ENCODE measurements around the gene PAGR1. TPM values are rescaled to one million over a fixed set of nuclear protein-coding genes. Genes with fewer than 3 reads are reported as not detected.

The PAGR1 gene
- total and polyA plus RNA-seq, 2 of the 13 experiments (the other 11 are each of a cell fraction or from before 2014, with no cell fraction given) = 9.8 to 66.4 TPM

GRCh38 chr16:29807426-29808218 lies 8.3 kb upstream of the PAGR1 start (continued):
- TF ChIP-seq HNRNPH1 (optimal IDR thresholded peaks at IDR 0.05; ENCODE audit: low read depth, low read length) (peak; percentile 24), SNAI1 (CRISPR knock-in tag; IDR thresholded peaks at IDR 0.05; ENCODE audit: borderline replicate concordance) (peak; percentile 99), ZNF839 (CRISPR knock-in tag; IDR thresholded peaks at IDR 0.05; ENCODE audit: borderline replicate concordance) (peak; percentile 98), KAT2B (IDR thresholded peaks at IDR 0.05; ENCODE audit: borderline replicate concordance, low read depth, low read length) (no peak), MTA3 (CRISPR knock-in tag; IDR thresholded peaks at IDR 0.05) (no peak), PRMT3 (CRISPR knock-in tag; IDR thresholded peaks at IDR 0.05; ENCODE audit: borderline replicate concordance, low read depth) (peak; percentile 95), BHLHE40 (IDR thresholded peaks at IDR 0.05; ENCODE audit: low read length) (peak; percentile 71), ZNF501 (CRISPR knock-in tag; IDR thresholded peaks at IDR 0.05) (peak; percentile 96), ZNF672 (CRISPR knock-in tag; IDR thresholded peaks at IDR 0.05) (peak; percentile 97), MTF1 (CRISPR knock-in tag; IDR thresholded peaks at IDR 0.05) (peak; percentile 91; the same call in 1 of the 2 replicates), ATRX (CRISPR knock-in tag; IDR thresholded peaks at IDR 0.05; ENCODE audit: borderline replicate concordance) (peak; percentile 93; the same call in 1 of the 2 replicates), HINFP (CRISPR knock-in tag; IDR thresholded peaks at IDR 0.05; ENCODE audit: low read depth) (peak; percentile 96), ATF7-NPFF (CRISPR knock-in tag; IDR thresholded peaks at IDR 0.05; ENCODE audit: low read depth) (peak; percentile 100), ISL2 (CRISPR knock-in tag; IDR thresholded peaks at IDR 0.05) (peak; percentile 81), HNRNPL (IDR thresholded peaks at IDR 0.05; ENCODE audit: low read depth, low read length) (peak; percentile 92), ZNF468 (CRISPR knock-in tag; IDR thresholded peaks at IDR 0.05) (peak; percentile 98), MED8 (CRISPR knock-in tag; IDR thresholded peaks at IDR 0.05; ENCODE audit: insufficient replicate concordance) (peak; percentile 90), TBX2 (CRISPR knock-in tag; IDR thresholded peaks at IDR 0.05; ENCODE audit: borderline replicate concordance) (peak; percentile 93), ZNF263 (CRISPR knock-in tag; IDR thresholded peaks at IDR 0.05) (peak; percentile 87), ZBTB2 (CRISPR knock-in tag; IDR thresholded peaks at IDR 0.05; ENCODE audit: low read depth) (peak; percentile 93)
- TF ChIP-seq, protein P1, sequence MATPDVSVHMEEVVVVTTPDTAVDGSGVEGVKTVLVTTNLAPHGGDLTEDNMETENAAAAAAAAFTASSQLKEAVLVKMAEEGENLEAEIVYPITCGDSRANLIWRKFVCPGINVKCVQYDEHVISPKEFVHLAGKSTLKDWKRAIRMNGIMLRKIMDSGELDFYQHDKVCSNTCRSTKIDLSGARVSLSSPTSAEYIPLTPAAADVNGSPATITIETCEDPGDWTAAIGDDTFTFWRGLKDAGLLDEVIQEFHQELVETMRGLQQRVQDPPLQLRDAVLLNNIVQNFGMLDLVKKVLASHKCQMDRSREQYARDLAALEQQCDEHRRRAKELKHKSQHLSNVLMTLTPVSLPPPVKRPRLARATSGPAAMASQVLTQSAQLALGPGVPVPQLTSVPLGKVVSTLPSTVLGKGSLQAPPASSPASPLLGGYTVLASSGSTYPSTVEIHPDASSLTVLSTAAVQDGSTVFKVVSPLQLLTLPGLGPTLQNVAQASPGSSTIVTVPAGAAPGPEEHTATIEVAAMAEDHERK (CRISPR knock-in tag; IDR thresholded peaks at IDR 0.05; ENCODE audit: low read depth) = no peak
- TF ChIP-seq, protein P2, sequence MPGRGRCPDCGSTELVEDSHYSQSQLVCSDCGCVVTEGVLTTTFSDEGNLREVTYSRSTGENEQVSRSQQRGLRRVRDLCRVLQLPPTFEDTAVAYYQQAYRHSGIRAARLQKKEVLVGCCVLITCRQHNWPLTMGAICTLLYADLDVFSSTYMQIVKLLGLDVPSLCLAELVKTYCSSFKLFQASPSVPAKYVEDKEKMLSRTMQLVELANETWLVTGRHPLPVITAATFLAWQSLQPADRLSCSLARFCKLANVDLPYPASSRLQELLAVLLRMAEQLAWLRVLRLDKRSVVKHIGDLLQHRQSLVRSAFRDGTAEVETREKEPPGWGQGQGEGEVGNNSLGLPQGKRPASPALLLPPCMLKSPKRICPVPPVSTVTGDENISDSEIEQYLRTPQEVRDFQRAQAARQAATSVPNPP (CRISPR knock-in tag; IDR thresholded peaks at IDR 0.05) = peak; percentile 56; the same call in 1 of the 2 replicates

Data from HepG2 (cell line).